CD4-positive, alpha-beta T cell treated with Interleukin-1 beta for 1 hour (primary cell): ENCODE data around the gene ZNF354C.

ENCODE experiments used
- DNase-seq, 2 donors: peaks; one replicate each; pipeline ENCODE4 v3.0.0-alpha.2; 2020 to 2022

The ZNF354C gene

GRCh38 chr5:179114756-179115155, 54.6 kb downstream of the ZNF354C start:
- DNase-seq: no peak

GRCh38 chr5:179115307-179115706, 55.1 kb downstream of the ZNF354C start:
- DNase-seq: no peak

- no peak for DNase-seq
Measured at GRCh38 chr5:179115845-179116524, 55.8 kb downstream of the ZNF354C start.

- no peak for DNase-seq
Measured at GRCh38 chr5:179118338-179118737, 58.2 kb downstream of the ZNF354C start.

- DNase-seq: no peak
Measured at GRCh38 chr5:179118756-179119414, 58.7 kb downstream of the ZNF354C start.

- no peak for DNase-seq
Measured at GRCh38 chr5:179119415-179120170, 59.4 kb downstream of the ZNF354C start.

GRCh38 chr5:179120421-179120861, 60.3 kb downstream of the ZNF354C start:
- no peak for DNase-seq

- no peak for DNase-seq
Measured at GRCh38 chr5:179120951-179121666, 60.9 kb downstream of the ZNF354C start.

GRCh38 chr5:179121667-179122111, 61.5 kb downstream of the ZNF354C start:
- DNase-seq: no peak

GRCh38 chr5:179122411-179123108, 62.4 kb downstream of the ZNF354C start:
- no peak for DNase-seq

GRCh38 chr5:179123109-179123426, 62.9 kb downstream of the ZNF354C start:
- no peak for DNase-seq

- no peak for DNase-seq
Measured at GRCh38 chr5:179123491-179124272, 63.5 kb downstream of the ZNF354C start.

GRCh38 chr5:179124273-179124852, 64.2 kb downstream of the ZNF354C start:
- DNase-seq: no peak

GRCh38 chr5:179124853-179125788, 64.9 kb downstream of the ZNF354C start:
- no peak for DNase-seq

GRCh38 chr5:179125789-179126505, 65.8 kb downstream of the ZNF354C start:
- no peak for DNase-seq

- no peak for DNase-seq
Measured at GRCh38 chr5:179126506-179126991, 66.4 kb downstream of the ZNF354C start.

GRCh38 chr5:179127136-179128040, 67.2 kb downstream of the ZNF354C start:
- no peak for DNase-seq

- no peak for DNase-seq
Measured at GRCh38 chr5:179128041-179128365, 67.8 kb downstream of the ZNF354C start.
